ENCODE results near the gene QARS1. TPM values are rescaled to one million over a fixed set of nuclear protein-coding genes. Genes with fewer than 3 reads are reported as not detected.
A peak's percentile ranks its signal among the peaks of the same experiment; 100 is the strongest.

The QARS1 gene
- total and polyA plus RNA-seq, 4 donors: 172 to 234 (median 207) TPM

GRCh38 chr3:49098910-49099630 lies 5.5 kb downstream of the QARS1 start:
- TF ChIP-seq CTCF (IDR thresholded peaks at IDR 0.05; ENCODE audit: control extremely low read depth, extremely low read depth): no peak
- Histone ChIP-seq H3K9me3 (ENCODE audit: control insufficient read depth in 4 of 4, insufficient read depth in 3 of 4, low read length in 3 of 4) (no peaks in the 10 kb centered on the region), H3K9ac (ENCODE audit: insufficient read depth in 1 of 2, low read length in 2 of 2) (no peak overlapping the region), H3K27ac (ENCODE audit: low read depth in 1 of 2, low read length in 1 of 2) (no peak overlapping the region), H3K36me3 (ENCODE audit: control insufficient read depth in 4 of 4, insufficient read depth in 4 of 4, low read length in 4 of 4) (peaks cover 16 to 49% (median 38%) of the 10 kb centered on the region in 4 donors), H3K4me1 (ENCODE audit: control insufficient read depth in 5 of 5, insufficient read depth in 5 of 5, low read length in 5 of 5) (peaks cover 0 to 14% (median 9%) of the 10 kb centered on the region in 5 donors), H3K4me3 (no peak overlapping the region), H3K27me3 (ENCODE audit: control insufficient read depth in 3 of 3, insufficient read depth in 3 of 3, low read length in 2 of 3) (no peaks in the 10 kb centered on the region)
- DNase-seq (no peak), ATAC-seq (ENCODE audit: insufficient read depth, low FRiP score) (no peak)
- WGBS, 2 donors: 95 to 98% methylated on average over 13 of the region's 13 CpGs

- Histone ChIP-seq H3K27me3 (ENCODE audit: control insufficient read depth in 3 of 3, insufficient read depth in 3 of 3, low read length in 2 of 3) (no peaks in the 10 kb centered on the region), H3K9ac (ENCODE audit: insufficient read depth in 1 of 2, low read length in 2 of 2) (no peak overlapping the region), H3K36me3 (ENCODE audit: control insufficient read depth in 4 of 4, insufficient read depth in 4 of 4, low read length in 4 of 4) (peaks cover 16 to 49% (median 38%) of the 10 kb centered on the region in 4 donors), H3K27ac (ENCODE audit: low read depth in 1 of 2, low read length in 1 of 2) (no peak overlapping the region), H3K4me3 (no peak overlapping the region), H3K4me1 (ENCODE audit: control insufficient read depth in 5 of 5, insufficient read depth in 5 of 5, low read length in 5 of 5) (peaks cover 0 to 8% (median 3%) of the 10 kb centered on the region in 5 donors), H3K9me3 (ENCODE audit: control insufficient read depth in 4 of 4, insufficient read depth in 3 of 4, low read length in 3 of 4) (no peaks in the 10 kb centered on the region)
- ATAC-seq (ENCODE audit: insufficient read depth, low FRiP score) (no peak), DNase-seq (no peak)
- no peak for TF ChIP-seq CTCF (IDR thresholded peaks at IDR 0.05; ENCODE audit: control extremely low read depth, extremely low read depth)
- 58 to 60% methylated on average over 5 of the region's 5 CpGs for WGBS, 2 donors
Measured at GRCh38 chr3:49098429-49098828, 6.1 kb downstream of the QARS1 start.

- peak; percentile 32 for TF ChIP-seq CTCF (IDR thresholded peaks at IDR 0.05; ENCODE audit: control extremely low read depth, extremely low read depth)
- DNase-seq (peak; percentile 99 to 100 (median 99)), ATAC-seq (ENCODE audit: insufficient read depth, low FRiP score) (peak; percentile 94)
- peaks cover 3 to 21% (median 5%) of the 10 kb centered on the region in 5 donors for H3K4me1 ChIP-seq (ENCODE audit: control insufficient read depth in 5 of 5, insufficient read depth in 5 of 5, low read length in 5 of 5)
- peak within 1 kb of the TSS; percentile 66 to 90 for H3K9ac ChIP-seq (ENCODE audit: insufficient read depth in 1 of 2, low read length in 2 of 2)
- H3K36me3 ChIP-seq (ENCODE audit: control insufficient read depth in 4 of 4, insufficient read depth in 4 of 4, low read length in 4 of 4): peaks cover 0 to 20% (median 8%) of the 10 kb centered on the region in 4 donors
- WGBS, 2 donors: 0 to 1% methylated on average over 54 to 65 of the region's 65 CpGs
- H3K9me3 ChIP-seq (ENCODE audit: control insufficient read depth in 4 of 4, insufficient read depth in 3 of 4, low read length in 3 of 4): no peaks in the 10 kb centered on the region
- H3K27ac ChIP-seq (ENCODE audit: low read depth in 1 of 2, low read length in 1 of 2): peak within 1 kb of the TSS; percentile 94 to 97
- no peaks in the 10 kb centered on the region for H3K27me3 ChIP-seq (ENCODE audit: control insufficient read depth in 3 of 3, insufficient read depth in 3 of 3, low read length in 2 of 3)
- peak within 1 kb of the TSS; percentile 84 for H3K4me3 ChIP-seq
Measured at GRCh38 chr3:49093853-49094767, 10.4 kb downstream of the QARS1 start, which contains the start of gene QRICH1. Gene QRICH1 (minus strand): TSS chr3:49094071. CDS start chr3:49077017, 17,054 bp downstream.

Measured in lung (tissue), 12 donors.